Ishikawa (cell line): ENCODE results near the gene TMEM178B.

Source experiments
- CEBPB ChIP-seq: IDR thresholded peaks from 2 replicates; pipeline ENCODE4 v1.6.1; 2012
- CREB1 ChIP-seq: IDR thresholded peaks from 2 replicates; pipeline ENCODE4 v1.6.1; 2012; ENCODE audit warnings: low read depth
- EGR1 ChIP-seq: IDR thresholded peaks from 2 replicates; pipeline ENCODE4 v1.6.1; 2012
- EP300 ChIP-seq: IDR thresholded peaks from 2 replicates; pipeline ENCODE4 v1.6.1; 2012; ENCODE audit warnings: borderline replicate concordance
- FOXM1 ChIP-seq: IDR thresholded peaks from 2 replicates; pipeline ENCODE4 v1.6.1; 2012; ENCODE audit warnings: low read depth, borderline replicate concordance
- MAX ChIP-seq: IDR thresholded peaks from 2 replicates; pipeline ENCODE4 v1.6.1; 2012
- NFIC ChIP-seq: IDR thresholded peaks from 2 replicates; pipeline ENCODE4 v1.6.1; 2012
- RAD21 ChIP-seq: IDR thresholded peaks from 2 replicates; pipeline ENCODE4 v1.6.1; 2012; ENCODE audit warnings: low read depth
- REST ChIP-seq: IDR thresholded peaks from 2 replicates; pipeline ENCODE4 v1.6.1; 2012; ENCODE audit warnings: low read depth, mild to moderate bottlenecking
- TAF1 ChIP-seq: IDR thresholded peaks from 2 replicates; pipeline ENCODE4 v1.6.1; 2012; ENCODE audit warnings: low read depth, mild to moderate bottlenecking
- TCF12 ChIP-seq: IDR thresholded peaks from 2 replicates; pipeline ENCODE4 v1.6.1; 2012; ENCODE audit warnings: low read depth
- TEAD4 ChIP-seq: IDR thresholded peaks from 2 replicates; pipeline ENCODE4 v1.6.1; 2012
- USF1 ChIP-seq: IDR thresholded peaks from 2 replicates; pipeline ENCODE4 v1.6.1; 2012
- YY1 ChIP-seq: IDR thresholded peaks from 2 replicates; pipeline ENCODE4 v1.6.1; 2012; ENCODE audit warnings: low read depth
- ZBTB7A ChIP-seq: IDR thresholded peaks from 2 replicates; pipeline ENCODE4 v1.6.1; 2012; ENCODE audit warnings: low read depth

Gene TMEM178B

GRCh38 chr7:141207661-141208060 is 133.8 kb downstream of the TMEM178B start:
- TF ChIP-seq EP300: no peak
- no peak for TF ChIP-seq YY1
- TF ChIP-seq TCF12: no peak
- TF ChIP-seq USF1: no peak
- TF ChIP-seq TAF1: no peak
- no peak for TF ChIP-seq ZBTB7A
- TF ChIP-seq RAD21: no peak

- TF ChIP-seq EP300: no peak
- no peak for TF ChIP-seq USF1
- TF ChIP-seq TEAD4: no peak
- no peak for TF ChIP-seq NFIC
- no peak for TF ChIP-seq ZBTB7A
- TF ChIP-seq FOXM1: no peak
- TF ChIP-seq TCF12: no peak
- no peak for TF ChIP-seq REST
- no peak for TF ChIP-seq CREB1
- TF ChIP-seq TAF1: no peak
- TF ChIP-seq EGR1: no peak
- TF ChIP-seq MAX: no peak
- no peak for TF ChIP-seq YY1
These were observed 134.7 kb downstream of the TMEM178B start for GRCh38 chr7:141208539-141208938.

- no peak for TF ChIP-seq USF1
- no peak for TF ChIP-seq TEAD4
- no peak for TF ChIP-seq RAD21
- TF ChIP-seq YY1: no peak
- no peak for TF ChIP-seq MAX
- no peak for TF ChIP-seq ZBTB7A
- TF ChIP-seq EP300: no peak
- no peak for TF ChIP-seq NFIC
- no peak for TF ChIP-seq TAF1
- no peak for TF ChIP-seq EGR1
- TF ChIP-seq CEBPB: no peak
- TF ChIP-seq TCF12: no peak
- TF ChIP-seq FOXM1: no peak
- TF ChIP-seq REST: no peak
- no peak for TF ChIP-seq CREB1
These were observed 135.6 kb downstream of the TMEM178B start for GRCh38 chr7:141209454-141209853.

- TF ChIP-seq RAD21: no peak
- no peak for TF ChIP-seq REST
- TF ChIP-seq FOXM1: no peak
- no peak for TF ChIP-seq CEBPB
- no peak for TF ChIP-seq TEAD4
- no peak for TF ChIP-seq ZBTB7A
- no peak for TF ChIP-seq USF1
- TF ChIP-seq TCF12: no peak
- TF ChIP-seq MAX: no peak
- no peak for TF ChIP-seq CREB1
- TF ChIP-seq TAF1: no peak
- no peak for TF ChIP-seq EP300
- no peak for TF ChIP-seq EGR1
- no peak for TF ChIP-seq NFIC
- TF ChIP-seq YY1: no peak
These were observed 137.0 kb downstream of the TMEM178B start for GRCh38 chr7:141210862-141211261.
